ENCODE measurements around the gene CCL26. TPM values are rescaled to one million over a fixed set of nuclear protein-coding genes. Genes with fewer than 3 reads are reported as not detected.

CCL26 gene
- total RNA-seq = not detected
- long read RNA-seq = 0 reads

GRCh38 chr7:75772081-75773077 is at the start of gene CCL26:
Gene CCL26, minus strand, starts transcription at chr7:75772211. Its CDS starts 35 bp downstream, at chr7:75772176.
- peak; percentile 65 for DNase-seq
- peak; percentile 83 for ATAC-seq
- intact Hi-C loops (cut with micrococcal nuclease) = no loop called here

- DNase-seq (no peak), ATAC-seq (no peak)
- intact Hi-C loops (cut with micrococcal nuclease) = no loop called here
Observed at GRCh38 chr7:75820688-75821087, 48.7 kb upstream of the CCL26 start.

GRCh38 chr7:75819711-75820110 is 47.7 kb upstream of the CCL26 start:
- DNase-seq (no peak), ATAC-seq (no peak)
- intact Hi-C loops (cut with micrococcal nuclease) = no loop called here

- intact Hi-C loops (cut with micrococcal nuclease) = no loop called here
- no peak for ATAC-seq
- DNase-seq = no peak
Observed at GRCh38 chr7:75818472-75818871, 46.5 kb upstream of the CCL26 start.

GRCh38 chr7:75817116-75817515 is 45.1 kb upstream of the CCL26 start:
- DNase-seq = no peak
- no peak for ATAC-seq
- intact Hi-C loops (cut with micrococcal nuclease) = no loop called here

- DNase-seq (no peak), ATAC-seq (no peak)
- intact Hi-C loops (cut with micrococcal nuclease) = no loop called here
Observed at GRCh38 chr7:75815418-75816064, 43.5 kb upstream of the CCL26 start.

- ATAC-seq (no peak), DNase-seq (no peak)
- intact Hi-C loops (cut with micrococcal nuclease) = no loop called here
Observed at GRCh38 chr7:75814407-75814947, 42.5 kb upstream of the CCL26 start.

GRCh38 chr7:75813781-75814236 is 41.8 kb upstream of the CCL26 start, which contains the start of gene CCL24:
Gene CCL24, minus strand, starts transcription at chr7:75813806. Its CDS starts 91 bp downstream, at chr7:75813715.
- no peak for DNase-seq
- no peak for ATAC-seq
- intact Hi-C loops (cut with micrococcal nuclease) = no loop called here

GRCh38 chr7:75813084-75813483 is 41.1 kb upstream of the CCL26 start:
- intact Hi-C loops (cut with micrococcal nuclease) = no loop called here
- DNase-seq (no peak), ATAC-seq (no peak)

- no peak for ATAC-seq
- intact Hi-C loops (cut with micrococcal nuclease) = no loop called here
- DNase-seq = no peak
Observed at GRCh38 chr7:75811894-75812678, 40.1 kb upstream of the CCL26 start.

- intact Hi-C loops (cut with micrococcal nuclease) = no loop called here
- DNase-seq (no peak), ATAC-seq (no peak)
Observed at GRCh38 chr7:75809396-75809795, 37.4 kb upstream of the CCL26 start.

- intact Hi-C loops (cut with micrococcal nuclease) = no loop called here
- no peak for DNase-seq
- ATAC-seq = no peak
Observed at GRCh38 chr7:75808106-75808505, 36.1 kb upstream of the CCL26 start.

- ATAC-seq (no peak), DNase-seq (no peak)
- intact Hi-C loops (cut with micrococcal nuclease) = no loop called here
Observed at GRCh38 chr7:75807452-75807851, 35.4 kb upstream of the CCL26 start.

- ATAC-seq (no peak), DNase-seq (no peak)
- intact Hi-C loops (cut with micrococcal nuclease) = no loop called here
Observed at GRCh38 chr7:75806560-75807307, 34.7 kb upstream of the CCL26 start.

GRCh38 chr7:75804705-75805104 is 32.7 kb upstream of the CCL26 start:
- intact Hi-C loops (cut with micrococcal nuclease) = no loop called here
- DNase-seq (no peak), ATAC-seq (no peak)

GRCh38 chr7:75804004-75804403 is 32.0 kb upstream of the CCL26 start:
- no peak for DNase-seq
- intact Hi-C loops (cut with micrococcal nuclease) = no loop called here
- ATAC-seq = no peak

- DNase-seq (no peak), ATAC-seq (no peak)
- intact Hi-C loops (cut with micrococcal nuclease) = no loop called here
Observed at GRCh38 chr7:75802552-75802821, 30.5 kb upstream of the CCL26 start.

GRCh38 chr7:75798770-75799169 is 26.8 kb upstream of the CCL26 start:
- no peak for ATAC-seq
- intact Hi-C loops (cut with micrococcal nuclease) = no loop called here
- no peak for DNase-seq

- ATAC-seq (no peak), DNase-seq (no peak)
- intact Hi-C loops (cut with micrococcal nuclease) = no loop called here
Observed at GRCh38 chr7:75796420-75796819, 24.4 kb upstream of the CCL26 start.
